HG03520 (cell line): ENCODE data around the gene S100A9.

Experiments
- ATAC-seq: cut with Tn5 transposase; IDR thresholded peaks from one replicate; pipeline ENCODE4 v1.9.1; 2021; ENCODE audit warnings: mild to moderate bottlenecking, moderate library complexity; ENCODE audit not compliant: unreplicated experiment

Gene S100A9

DNA sequence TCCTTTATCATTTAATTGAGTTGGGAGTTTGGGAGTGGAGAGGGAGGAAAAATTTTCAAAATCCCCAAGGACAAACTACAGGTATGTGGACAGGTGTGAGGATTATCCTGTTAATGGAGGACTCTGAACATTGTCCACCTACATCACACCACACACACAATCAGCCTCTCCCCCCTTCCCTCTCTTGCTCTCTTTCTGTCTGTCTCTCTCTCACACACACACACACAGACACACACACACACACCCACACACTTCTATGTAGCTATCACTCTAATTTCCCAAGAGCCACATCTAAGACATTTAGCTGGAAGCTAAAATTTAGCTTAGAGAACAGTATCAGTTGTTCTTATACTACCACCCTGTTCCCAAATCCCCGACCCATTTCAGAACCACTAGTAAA, 31.7 kb downstream of the S100A9 start:
- no peak for ATAC-seq

DNA sequence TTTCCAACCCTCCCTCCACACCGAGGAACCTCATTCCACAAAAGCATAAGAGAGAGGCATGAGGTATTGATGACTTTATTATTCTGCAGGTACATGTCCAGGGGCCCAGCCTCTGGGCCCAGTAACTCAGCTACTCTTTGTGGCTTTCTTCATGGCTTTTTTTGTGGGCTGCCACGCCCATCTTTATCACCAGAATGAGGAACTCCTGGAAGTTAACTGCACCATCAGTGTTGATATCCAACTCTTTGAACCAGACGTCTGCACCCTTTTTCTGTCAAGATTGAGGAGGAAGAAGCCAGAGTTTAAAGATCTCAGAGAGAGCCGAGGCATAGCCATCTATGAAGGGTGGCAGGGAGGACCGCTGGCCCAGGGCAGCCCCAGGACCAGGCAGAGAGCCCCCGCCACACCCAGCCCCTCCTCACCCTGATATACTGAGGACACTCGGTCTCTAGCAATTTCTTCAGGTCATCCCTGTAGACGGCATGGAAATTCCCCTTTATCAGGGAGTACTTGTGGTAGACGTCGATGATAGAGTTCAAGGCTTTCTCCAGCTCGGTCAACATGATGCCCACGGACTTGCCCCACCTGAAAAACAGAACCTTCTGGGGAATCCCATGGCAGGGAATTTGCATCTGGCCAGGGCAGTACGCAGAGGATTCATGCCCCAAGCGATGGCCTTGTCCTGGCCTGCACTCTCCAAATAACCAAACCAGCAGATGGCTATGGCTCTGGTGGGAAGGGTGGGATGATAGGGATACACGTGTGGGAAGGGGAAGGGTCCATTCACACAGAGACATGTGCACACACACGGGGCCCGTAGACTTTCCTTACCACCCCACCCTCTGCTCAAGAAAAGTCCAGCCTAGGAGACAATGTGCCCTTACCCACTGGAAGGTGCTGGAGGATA, 32.6 kb downstream of the S100A9 start:
- no peak for ATAC-seq

DNA sequence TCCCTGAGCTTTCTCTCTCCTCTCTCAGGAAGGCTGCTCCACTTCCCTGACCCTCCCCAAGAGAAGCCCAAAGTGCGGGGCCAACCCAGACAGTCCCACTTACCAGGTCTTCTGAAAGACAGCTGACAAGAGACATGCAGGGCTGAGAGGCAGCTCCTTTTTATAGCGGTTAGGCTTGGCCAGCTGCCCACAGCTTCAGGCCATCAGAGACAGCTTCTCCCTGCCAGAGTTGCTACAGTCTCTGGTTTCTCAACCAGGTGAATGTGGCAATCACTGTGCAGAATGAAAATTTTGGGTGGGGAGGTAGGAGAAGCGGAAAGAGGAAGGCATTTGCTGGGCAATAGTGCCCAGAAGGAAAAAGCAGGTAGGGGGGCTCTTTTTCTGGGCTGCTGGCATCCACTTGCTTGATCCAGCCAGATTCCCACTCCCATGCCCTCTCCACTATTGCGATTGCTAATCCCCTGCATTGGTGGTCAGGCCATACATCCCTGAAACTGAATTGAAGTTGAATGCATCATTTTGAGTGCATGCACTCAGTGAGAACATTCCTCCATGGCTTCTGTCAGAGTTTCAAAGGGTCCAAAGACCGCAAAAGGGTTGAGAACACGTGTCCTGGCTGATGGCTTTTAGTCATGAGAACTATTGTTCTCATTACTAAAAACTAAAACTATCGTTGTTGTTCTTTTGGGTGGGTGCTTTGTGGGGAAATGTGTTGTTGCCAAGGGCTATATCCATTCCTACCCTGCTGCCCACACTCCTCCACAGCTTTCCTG, 33.5 kb downstream of the S100A9 start, which contains the start of gene S100A8:
TSS of gene S100A8 (minus strand) at position 136 of the 773 bp plus-strand sequence. CDS start 538 bp downstream, outside the sequence.
- ATAC-seq: no peak

DNA sequence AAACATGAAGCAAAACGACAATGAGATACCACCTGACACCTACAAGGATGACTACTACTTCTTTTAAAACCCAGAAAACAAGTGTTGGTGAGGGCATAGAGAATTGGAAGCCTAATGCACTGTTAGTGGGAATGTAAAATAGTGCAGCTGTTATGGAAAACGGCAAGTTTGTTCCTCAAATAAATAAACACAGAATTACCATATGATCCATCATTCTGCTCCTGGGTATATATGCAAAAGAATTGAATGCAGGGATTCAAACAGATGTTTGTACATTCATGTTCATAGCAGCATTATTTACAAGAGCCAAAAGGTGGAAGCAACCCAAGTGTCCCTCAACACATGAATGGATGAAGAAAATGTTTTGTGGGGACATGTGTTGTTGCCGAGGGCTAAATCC, 34.6 kb downstream of the S100A9 start:
- no peak for ATAC-seq

DNA sequence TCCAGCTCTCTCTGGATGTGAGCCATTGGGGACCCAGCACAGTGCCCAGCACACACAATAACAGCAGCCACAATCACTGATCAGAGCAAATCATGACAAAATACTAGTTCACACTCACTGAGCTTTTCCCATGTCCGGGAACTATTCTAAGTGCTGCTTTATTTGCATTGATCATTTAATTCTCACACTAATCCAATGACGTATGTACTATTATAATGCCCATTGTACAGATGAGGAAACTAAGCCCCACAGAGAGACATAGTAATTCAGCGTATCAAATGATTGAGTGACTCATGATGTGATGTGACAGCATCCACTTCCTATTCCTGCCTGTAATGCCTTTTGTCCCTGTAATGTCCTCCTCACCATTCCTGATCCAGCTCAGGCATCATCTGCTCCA, 35.2 kb downstream of the S100A9 start:
- no peak for ATAC-seq

DNA sequence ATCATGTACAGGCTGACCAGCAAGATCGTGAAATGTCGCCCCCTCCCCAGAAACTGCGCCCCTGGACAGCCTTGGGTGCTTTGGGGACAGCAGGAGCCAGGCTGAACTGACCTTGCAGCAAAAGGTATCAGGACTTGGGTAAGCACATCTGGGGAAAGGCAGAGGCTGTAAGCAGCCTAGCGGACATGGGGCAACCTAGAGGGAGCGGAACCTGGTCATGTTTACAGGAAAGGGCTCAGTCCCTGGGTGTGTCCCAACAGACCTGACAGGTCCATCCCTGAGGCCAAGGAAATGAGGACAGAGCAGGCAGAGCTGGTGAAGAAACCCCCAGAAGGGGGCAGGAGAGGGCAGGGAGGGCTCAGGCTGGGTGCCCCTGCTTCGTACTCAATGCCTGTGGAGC, 36.3 kb downstream of the S100A9 start:
- no peak for ATAC-seq

DNA sequence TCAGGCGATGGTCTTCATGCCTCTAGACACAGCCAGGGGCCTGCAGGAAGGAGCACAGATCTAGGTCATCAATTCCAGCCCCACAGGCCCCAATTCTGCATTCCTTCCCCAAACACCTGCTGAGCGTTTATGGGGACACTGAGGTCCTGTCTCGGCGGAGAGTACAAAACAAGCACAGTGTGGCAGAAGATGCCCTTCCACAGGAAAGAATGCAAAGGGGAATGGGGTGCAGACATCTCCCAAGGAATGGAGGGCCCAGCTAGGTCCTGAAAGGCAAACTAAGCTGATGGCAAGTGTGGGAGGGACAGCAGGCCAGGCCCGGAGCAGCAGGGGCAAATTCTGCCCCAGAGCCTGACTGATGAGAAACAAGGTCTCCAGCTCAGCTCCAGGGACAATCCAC, 36.7 kb downstream of the S100A9 start:
- ATAC-seq: no peak

DNA sequence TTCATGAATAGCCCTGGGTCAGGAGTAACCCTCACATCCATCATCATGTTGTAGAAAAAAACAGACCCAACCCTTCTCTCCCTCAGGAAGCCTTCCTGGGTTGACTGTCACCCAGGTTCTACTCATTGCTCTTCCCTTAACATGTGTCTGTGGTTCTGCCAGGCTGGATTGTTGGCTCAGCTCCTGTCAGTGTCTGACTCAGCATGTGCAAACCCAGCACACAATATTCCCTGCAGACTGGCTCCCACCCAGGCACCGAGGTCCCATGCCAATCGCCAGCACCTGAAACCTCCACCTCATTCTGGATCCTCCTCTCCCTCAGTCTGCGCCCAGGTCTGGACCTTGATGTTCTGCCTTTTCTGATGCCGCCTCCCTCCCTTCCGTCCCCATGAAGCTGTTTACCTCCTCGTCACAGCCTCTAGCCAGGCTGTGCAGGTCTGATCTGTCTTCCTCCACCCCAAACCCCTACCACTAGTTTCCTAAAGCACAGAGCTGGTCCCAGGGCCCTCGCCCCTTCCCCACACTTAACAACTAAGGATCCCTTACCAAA, 37.6 kb downstream of the S100A9 start:
- ATAC-seq: no peak

DNA sequence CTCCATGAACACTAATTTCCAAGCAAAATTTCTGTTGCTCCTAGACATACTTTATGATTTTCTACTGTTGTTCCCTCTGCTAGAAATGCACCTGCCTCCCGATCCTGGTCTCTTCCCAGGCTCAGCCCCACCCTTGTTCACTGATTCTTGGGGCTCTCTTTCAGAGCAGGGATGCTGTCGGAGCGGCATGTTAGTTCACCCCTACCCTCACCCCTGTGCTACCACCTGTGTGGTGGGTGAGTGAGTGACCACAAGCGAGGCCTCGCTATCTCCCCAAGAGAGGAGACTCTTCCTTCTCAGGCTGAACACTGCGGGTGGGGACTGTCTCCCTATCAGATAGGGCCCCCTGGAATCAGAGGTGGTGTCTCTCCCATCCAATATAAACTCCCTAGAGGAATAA, 38.1 kb downstream of the S100A9 start:
- no peak for ATAC-seq

DNA sequence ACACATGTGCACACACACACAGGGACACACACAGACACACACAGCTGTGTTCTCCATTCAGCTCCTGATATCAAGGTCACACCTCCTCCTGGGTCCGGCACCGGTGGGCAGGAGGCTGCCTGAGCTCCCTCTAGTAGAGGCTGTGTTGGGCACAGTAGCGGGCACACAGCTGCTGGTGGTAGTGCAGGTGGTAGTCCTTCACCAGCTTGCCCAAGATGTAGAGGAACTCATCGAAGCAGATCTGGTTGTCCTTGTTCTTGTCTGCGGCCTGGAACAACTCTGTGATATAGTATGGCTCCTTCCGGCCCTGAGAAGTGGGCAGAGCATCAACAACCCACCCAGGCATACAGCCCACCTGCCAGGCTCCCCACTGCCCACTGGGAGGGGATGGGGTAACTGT, 38.8 kb downstream of the S100A9 start:
- ATAC-seq: no peak

DNA sequence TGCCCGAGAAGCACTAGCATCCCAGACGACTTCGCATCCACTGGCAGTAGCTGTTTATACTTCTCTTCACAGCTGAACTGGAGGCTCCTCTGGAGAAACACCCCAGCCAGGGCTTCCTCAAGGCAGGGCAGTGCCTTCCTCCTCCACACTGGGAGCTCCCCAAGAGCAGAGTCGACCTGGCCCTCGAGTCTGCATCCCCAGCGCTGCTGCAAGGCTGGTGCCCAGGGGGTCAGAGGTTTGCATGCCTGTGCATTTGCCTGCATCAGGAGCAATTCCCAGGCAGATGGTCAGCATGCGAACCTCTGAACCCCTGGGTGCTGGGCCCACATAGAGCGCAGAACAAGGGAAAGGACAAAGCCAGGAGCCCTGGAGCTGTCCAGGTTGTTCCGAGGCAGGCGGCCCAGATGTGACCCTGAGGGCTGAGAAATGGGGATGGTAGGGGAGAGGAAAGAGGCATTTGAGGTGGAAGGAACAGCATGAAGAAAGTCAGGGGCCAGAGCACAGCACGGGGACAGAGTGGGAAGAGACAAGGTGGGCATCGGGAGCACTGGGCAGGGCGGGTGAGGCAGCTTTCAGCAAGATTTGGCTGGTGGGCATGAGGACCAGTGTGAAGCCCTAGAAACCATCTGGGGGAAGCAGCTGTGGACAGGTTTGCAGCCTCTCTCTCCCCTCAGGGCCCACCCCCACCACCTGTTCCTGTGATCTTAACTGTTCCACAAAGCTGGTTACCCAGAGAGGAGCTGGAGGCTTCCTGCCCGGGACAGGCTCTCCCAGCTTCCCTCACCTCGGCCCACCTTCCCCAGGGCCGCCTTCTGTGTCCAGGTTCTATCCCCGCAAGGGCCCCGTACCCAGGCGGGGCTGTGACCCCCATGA, 39.6 kb downstream of the S100A9 start:
- ATAC-seq: no peak

DNA sequence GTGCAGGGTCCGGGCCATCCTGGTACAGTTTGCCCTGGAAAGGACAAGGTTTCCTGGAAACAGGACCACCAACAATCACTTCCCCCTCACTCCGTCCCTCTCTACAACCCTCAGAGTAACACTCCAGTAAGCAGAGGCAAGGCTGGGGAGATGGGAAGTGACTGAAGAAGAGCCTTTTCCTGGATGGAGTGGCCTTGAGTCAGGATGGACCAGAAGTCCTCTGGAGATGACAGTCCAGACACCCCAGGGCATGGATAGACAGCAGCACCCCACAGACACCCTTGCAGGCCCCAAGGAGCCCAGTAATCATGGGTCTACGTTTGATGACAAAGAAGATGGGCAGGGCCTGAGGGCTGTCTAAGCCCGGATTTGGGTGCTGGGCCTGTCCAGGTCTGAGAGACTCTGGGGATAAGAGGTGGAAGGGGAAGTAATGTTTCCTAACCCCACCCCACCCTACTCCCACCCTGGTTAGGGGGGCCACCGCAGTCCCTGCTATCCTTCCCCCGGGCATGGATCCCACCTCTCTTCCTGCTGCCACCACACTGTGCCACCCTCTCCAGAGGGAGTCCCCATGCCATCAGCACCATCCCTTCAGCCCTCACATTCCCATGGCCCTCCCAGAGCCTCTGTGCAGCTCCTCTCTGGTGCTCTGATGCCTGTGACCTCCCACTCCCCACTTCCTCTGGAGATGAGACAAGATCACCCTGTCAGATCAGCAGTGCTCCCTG, 40.4 kb downstream of the S100A9 start:
- no peak for ATAC-seq

DNA sequence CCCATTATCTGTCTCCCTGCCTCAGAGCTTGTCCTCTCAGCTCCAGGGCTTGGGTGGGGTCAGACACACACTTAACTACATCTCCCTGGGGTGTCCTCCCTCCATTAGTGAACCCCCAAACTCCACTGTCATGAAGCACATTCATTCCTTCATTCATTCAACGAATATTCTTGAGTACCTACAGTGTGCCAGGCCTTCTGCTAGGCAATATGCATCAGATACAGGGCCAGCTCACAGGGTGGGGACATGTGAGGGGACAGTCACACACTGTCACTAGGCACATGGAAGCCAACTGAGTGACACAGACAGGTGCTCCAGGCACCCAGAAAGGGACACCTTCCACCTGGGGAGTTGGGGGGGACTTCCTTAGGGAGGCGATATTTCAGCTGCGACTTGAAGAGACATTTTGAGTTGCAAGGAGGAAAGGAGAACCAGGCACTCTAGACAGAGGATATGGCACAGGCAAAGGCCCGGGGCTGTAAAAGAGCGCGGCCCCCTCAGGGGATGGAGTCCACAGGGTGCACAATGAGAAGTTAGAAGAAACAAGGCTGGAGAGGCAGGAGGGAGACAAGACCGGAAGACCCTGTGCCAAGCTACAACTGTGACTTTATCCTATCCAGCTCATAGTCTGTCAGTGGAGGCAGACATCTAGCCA, 41.9 kb downstream of the S100A9 start:
- ATAC-seq: no peak

DNA sequence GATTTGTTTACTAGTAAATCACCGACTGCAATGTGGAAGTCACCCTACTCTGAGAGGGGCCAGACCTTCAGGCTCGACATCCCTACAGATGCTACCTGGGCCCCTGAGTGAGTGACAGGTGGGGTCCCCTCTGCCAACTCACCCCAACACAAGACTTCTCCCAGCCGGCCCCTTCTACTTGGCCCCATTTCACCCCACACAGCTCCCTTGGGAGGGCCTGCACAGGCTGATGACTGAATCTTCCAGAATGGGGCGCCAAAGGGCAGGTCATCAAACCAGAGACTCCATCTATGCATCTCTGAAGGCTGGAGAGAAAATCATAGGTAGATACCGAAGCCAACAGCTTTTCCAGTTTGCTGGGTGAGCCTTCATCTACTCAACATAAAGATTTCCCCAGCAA, 42.6 kb downstream of the S100A9 start:
- ATAC-seq: no peak

DNA sequence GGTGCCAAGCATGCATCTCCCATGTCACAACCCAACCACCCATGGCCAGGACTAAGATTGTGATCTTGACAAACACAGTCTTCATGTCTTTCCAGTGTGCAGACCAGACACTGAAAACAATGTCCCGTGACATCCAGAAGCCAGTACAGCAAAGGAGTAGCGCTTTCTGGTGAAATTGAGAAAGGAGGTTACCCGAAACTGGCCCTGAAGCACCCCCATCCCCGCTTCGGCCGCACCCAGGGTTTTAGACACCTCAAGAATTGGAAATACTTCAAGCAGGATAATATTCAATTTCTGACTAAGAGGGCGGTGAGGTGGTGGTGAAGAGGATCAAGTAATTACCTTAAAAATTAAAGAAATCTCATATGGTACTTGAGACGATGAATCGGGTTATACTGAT, 43.8 kb downstream of the S100A9 start:
- ATAC-seq: no peak

DNA sequence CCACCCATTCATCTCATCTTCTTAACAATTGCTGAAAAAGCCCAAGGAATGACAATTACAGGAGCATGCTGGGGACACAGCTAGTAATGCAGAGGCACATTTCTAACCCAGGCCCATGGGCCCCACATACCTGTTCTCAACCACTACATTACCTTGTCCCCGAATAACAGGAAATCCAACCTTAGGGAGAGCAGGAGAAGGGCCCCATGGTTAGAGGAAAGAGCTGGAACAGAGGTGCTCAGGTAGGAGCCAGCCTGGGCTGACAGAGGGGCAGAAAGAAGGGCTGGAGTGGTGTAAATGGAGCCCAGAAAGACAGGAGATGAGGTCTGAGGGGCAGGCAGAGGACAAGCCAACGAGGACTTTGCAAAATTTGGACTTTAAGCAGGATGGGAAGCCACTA, 44.6 kb downstream of the S100A9 start:
- ATAC-seq: no peak

DNA sequence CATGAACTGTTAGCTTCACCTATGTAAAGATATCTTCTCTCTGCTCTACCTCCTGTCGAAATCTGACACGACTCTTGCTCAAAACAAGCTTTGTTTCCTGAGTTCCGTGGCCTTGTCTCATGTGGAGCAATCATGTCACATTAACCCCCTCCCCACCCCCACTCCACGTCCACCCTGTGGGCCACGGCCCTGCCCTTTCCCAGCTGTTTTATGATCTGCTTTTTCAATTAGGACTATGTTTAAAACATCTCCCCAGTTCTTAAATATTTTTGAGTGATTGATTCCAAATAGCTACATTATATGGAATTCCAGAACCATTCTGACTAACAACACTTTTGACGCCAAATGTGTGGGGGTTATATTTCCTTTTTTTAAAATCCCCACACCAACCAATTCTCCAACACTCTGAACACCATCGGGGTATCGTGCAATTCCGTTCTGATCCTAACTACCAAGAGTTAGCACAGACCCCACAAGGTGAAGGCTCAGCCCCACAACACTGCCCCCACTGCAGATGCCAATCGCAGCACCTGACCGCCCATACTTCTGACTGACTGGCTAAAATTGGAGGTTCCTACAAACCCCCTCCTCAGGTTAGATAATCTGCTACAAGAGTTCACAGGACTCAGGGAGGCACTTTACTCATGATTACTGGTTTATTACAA, 45.9 kb downstream of the S100A9 start:
- ATAC-seq: no peak

DNA sequence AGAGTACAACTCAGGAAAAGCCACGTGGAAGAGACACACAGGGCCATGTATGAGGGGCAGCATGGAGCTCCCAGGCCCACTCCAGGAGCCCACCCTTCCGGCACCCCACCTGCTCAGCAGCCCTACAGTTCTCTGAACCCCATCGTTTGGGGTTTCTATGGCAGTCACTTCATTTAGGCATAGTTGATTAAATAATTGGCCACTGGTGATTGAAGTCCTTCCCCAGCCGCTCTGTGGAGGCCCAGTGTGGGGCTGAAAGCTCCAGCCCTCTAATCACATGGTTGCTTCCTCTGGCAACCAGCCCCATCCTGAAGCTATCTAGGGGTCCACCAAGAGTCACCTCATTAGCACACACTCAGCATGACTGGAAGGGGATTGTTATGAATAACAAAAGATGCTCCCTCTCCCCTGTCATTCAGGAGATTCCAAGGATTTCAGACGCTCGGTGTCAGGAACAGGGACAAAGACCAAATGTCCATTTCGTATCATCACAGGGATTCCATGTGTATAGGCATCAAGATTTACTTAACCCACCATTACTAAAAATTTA, 46.5 kb downstream of the S100A9 start:
- ATAC-seq: no peak

DNA sequence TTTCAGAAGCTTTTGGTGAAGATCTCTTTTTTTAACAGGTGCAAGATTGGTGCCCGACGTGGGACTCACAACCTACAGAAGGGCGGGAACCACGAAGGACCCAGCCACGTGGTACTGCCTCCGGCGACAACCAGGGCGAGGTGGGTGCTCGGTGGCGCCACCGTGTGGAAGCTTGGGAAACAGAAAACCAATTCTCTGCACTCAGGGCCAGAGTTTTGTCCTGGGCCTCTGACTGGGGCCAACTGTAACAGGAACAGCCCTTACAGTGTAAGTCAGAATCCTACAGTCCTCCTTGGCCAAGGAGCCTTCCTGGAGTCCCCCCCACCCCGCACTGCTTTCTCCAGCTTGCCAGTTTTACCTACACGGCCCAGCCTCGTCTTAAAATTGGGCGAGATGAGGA, 47.1 kb downstream of the S100A9 start:
- no peak for ATAC-seq
